Type B pancreatic cell (in vitro differentiated cells): ENCODE measurements around the gene INO80. TPM values are rescaled to one million over a fixed set of nuclear protein-coding genes. Genes with fewer than 3 reads are reported as not detected.

ENCODE experiments used
- DNase-seq: peaks from one replicate; pipeline ENCODE4 v3.0.0; 2021; ENCODE audit warnings: mixed read lengths; ENCODE audit not compliant: unreplicated experiment; ENCODE audit errors: extremely low spot score
- H3K27ac Mint-ChIP-seq: 2 replicates; pipeline ENCODE4 v1.8.0; 2021; ENCODE audit warnings: mild to moderate bottlenecking, mixed read lengths
- H3K27me3 Mint-ChIP-seq: 2 replicates; pipeline ENCODE4 v1.8.0; 2021; ENCODE audit warnings: mixed read lengths
- H3K36me3 Mint-ChIP-seq: 2 replicates; pipeline ENCODE4 v1.8.0; 2021; ENCODE audit warnings: mixed read lengths
- H3K4me1 Mint-ChIP-seq: one replicate; pipeline ENCODE4 v1.8.0; 2021; ENCODE audit warnings: mixed read lengths; ENCODE audit not compliant: unreplicated experiment
- H3K4me3 Mint-ChIP-seq: 2 replicates; pipeline ENCODE4 v1.8.0; 2021; ENCODE audit warnings: mild to moderate bottlenecking, mixed read lengths
- H3K9me3 Mint-ChIP-seq: 2 replicates; pipeline ENCODE4 v1.8.0; 2021; ENCODE audit warnings: mixed read lengths
- total RNA-seq: library from RNA; stranded (reverse); gene quantifications from 2 replicates; pipeline ENCODE4 v1.2.1, GENCODE V29; 2021; ENCODE audit warnings: low replicate concordance
- TF ChIP-seq, protein P1 (sequence below): fragments of 200-600 bp; sonication (generic); conservative IDR thresholded peaks from 2 replicates; pipeline ENCODE4 v1.5.0; 2021; ENCODE audit warnings: antibody characterized with exemption, mild to moderate bottlenecking

The INO80 gene
- total RNA-seq, 1 donor from 2014 or later, result 22.3 TPM

GRCh38 chr15:41066516-41066915 lies 49.6 kb downstream of the INO80 start:
- Mint-ChIP-seq H3K4me1 (no peaks in the 10 kb centered on the region), H3K9me3 (peaks cover 3% of the 10 kb centered on the region), H3K27me3 (no peaks in the 10 kb centered on the region), H3K4me3 (no peak overlapping the region), H3K36me3 (peaks cover 55% of the 10 kb centered on the region), H3K27ac (no peak overlapping the region)
- DNase-seq, result no peak
- TF ChIP-seq, protein P1, sequence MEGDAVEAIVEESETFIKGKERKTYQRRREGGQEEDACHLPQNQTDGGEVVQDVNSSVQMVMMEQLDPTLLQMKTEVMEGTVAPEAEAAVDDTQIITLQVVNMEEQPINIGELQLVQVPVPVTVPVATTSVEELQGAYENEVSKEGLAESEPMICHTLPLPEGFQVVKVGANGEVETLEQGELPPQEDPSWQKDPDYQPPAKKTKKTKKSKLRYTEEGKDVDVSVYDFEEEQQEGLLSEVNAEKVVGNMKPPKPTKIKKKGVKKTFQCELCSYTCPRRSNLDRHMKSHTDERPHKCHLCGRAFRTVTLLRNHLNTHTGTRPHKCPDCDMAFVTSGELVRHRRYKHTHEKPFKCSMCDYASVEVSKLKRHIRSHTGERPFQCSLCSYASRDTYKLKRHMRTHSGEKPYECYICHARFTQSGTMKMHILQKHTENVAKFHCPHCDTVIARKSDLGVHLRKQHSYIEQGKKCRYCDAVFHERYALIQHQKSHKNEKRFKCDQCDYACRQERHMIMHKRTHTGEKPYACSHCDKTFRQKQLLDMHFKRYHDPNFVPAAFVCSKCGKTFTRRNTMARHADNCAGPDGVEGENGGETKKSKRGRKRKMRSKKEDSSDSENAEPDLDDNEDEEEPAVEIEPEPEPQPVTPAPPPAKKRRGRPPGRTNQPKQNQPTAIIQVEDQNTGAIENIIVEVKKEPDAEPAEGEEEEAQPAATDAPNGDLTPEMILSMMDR, result no peak

- DNase-seq, result no peak
- Mint-ChIP-seq H3K27ac (no peak overlapping the region), H3K9me3 (peaks cover 3% of the 10 kb centered on the region), H3K27me3 (no peaks in the 10 kb centered on the region), H3K4me1 (no peaks in the 10 kb centered on the region), H3K36me3 (peaks cover 50% of the 10 kb centered on the region), H3K4me3 (no peak overlapping the region)
- TF ChIP-seq, protein P1, result no peak
Measured at GRCh38 chr15:41061667-41062066, 54.4 kb downstream of the INO80 start.

DNA sequence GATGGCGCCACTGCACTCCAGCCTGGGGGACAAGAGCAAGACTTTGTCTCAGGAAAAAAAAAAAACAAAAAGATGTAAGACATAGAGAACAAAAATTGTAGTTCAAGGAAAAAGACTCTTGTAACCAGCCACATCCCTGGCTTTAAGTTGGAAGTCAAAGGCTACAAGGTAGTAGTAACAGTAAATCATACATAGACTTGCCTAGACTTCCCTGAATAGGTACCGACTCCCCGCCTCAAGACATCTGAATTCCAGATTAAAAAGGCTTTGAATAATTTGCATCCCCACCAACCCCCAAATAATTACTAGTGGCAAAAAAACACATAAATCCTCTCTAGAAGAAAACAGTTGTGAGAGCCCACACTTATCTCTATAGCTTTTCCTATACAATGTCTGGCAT lies 55.6 kb downstream of the INO80 start:
- Mint-ChIP-seq H3K4me1 (no peaks in the 10 kb centered on the region), H3K27me3 (no peaks in the 10 kb centered on the region), H3K36me3 (peaks cover 52% of the 10 kb centered on the region), H3K4me3 (no peak overlapping the region), H3K27ac (no peak overlapping the region), H3K9me3 (peaks cover 3% of the 10 kb centered on the region)
- TF ChIP-seq, protein P1, result no peak
- no peak for DNase-seq

DNA sequence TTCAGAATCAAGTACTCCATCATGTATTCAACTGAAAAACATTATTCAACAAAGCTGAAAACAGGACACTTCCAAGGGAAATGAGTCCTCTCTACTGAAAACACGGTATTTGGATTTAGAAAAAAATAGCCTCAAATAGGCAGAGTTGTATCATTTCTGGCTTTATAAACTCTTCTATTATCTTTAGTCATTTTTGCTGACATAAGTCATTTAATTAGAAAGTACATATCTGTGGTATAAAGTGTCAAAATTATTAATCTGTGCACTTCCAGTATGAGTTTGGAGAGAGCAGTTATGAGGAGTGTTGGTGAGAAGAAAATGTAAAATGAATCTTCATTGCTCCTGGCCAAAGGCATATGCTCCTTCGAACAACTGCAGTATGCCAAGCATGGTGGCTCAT lies 59.3 kb downstream of the INO80 start:
- no peak for DNase-seq
- Mint-ChIP-seq H3K27ac (no peak overlapping the region), H3K27me3 (no peaks in the 10 kb centered on the region), H3K4me3 (no peak overlapping the region), H3K4me1 (no peaks in the 10 kb centered on the region), H3K9me3 (peaks cover 3% of the 10 kb centered on the region), H3K36me3 (peaks cover 35% of the 10 kb centered on the region)
- TF ChIP-seq, protein P1, result no peak

DNA sequence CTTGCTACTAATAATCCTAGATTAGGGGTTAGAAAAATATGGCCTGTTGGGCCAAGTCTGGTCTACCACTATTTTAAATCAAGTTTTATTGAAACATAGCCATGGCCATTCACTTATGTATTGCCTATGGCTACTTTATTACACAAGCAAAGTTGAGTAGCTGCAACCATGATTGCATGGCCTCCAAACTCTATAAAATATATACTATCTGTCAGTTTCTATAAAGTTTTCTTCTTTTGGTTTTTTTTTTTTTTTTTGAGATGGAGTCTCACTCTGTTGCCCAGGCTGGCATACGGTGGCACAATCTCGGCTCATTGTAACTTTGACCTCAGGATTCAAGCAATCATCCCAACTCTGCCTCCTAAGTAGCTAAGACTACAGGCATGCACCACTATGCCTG lies 60.4 kb downstream of the INO80 start:
- Mint-ChIP-seq H3K27me3 (no peaks in the 10 kb centered on the region), H3K27ac (no peak overlapping the region), H3K4me1 (no peaks in the 10 kb centered on the region), H3K9me3 (no peaks in the 10 kb centered on the region), H3K4me3 (no peak overlapping the region), H3K36me3 (peaks cover 35% of the 10 kb centered on the region)
- TF ChIP-seq, protein P1, result no peak
- DNase-seq, result no peak

DNA sequence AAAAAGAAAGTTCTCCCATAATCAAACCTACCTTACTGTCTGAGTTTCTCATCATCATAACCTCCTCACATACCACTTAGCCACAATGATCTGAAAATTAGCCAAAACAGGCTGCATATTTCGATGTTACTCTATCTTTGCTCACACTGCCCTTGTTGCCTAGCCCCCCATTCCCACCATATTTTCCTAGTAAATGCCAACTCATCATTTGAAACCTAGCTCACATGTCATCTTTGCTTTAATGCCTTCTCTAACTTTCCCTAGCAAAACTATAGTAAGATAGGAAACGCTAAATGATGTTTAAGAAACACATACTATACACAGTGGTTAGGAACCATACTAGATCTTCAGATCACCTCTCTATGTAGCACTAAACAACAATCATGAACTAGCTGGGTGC lies 64.9 kb downstream of the INO80 start:
- TF ChIP-seq, protein P1, result no peak
- H3K36me3 Mint-ChIP-seq, result peaks cover 29% of the 10 kb centered on the region
- no peaks in the 10 kb centered on the region for H3K27me3 Mint-ChIP-seq
- H3K4me1 Mint-ChIP-seq, result no peaks in the 10 kb centered on the region
- H3K4me3 Mint-ChIP-seq, result no peak overlapping the region
- no peak overlapping the region for H3K27ac Mint-ChIP-seq
- DNase-seq, result no peak
- no peaks in the 10 kb centered on the region for H3K9me3 Mint-ChIP-seq
